HUES48 (cell line): ENCODE measurements around the gene KCNMA1.

Experiments
- H3K27ac ChIP-seq: one replicate; pipeline ENCODE4 v1.7.0; 2013; ENCODE audit warnings: low read depth, low read length, inconsistent platforms
- H3K27me3 ChIP-seq: 2 replicates; pipeline ENCODE4 v1.6.1; 2013; ENCODE audit warnings: mild to moderate bottlenecking, low read length; ENCODE audit not compliant: control insufficient read depth, insufficient read depth
- H3K36me3 ChIP-seq: 2 replicates; pipeline ENCODE4 v1.6.1; 2013; ENCODE audit warnings: low read length; ENCODE audit not compliant: control insufficient read depth, insufficient read depth
- H3K4me1 ChIP-seq: 2 replicates; pipeline ENCODE4 v1.6.1; 2013; ENCODE audit warnings: mild to moderate bottlenecking, low read length; ENCODE audit not compliant: control insufficient read depth, insufficient read depth
- H3K4me3 ChIP-seq: 2 replicates; pipeline ENCODE4 v1.5.1; 2013; ENCODE audit warnings: mild to moderate bottlenecking, low read depth, low read length
- H3K9ac ChIP-seq: 2 replicates; pipeline ENCODE4 v1.6.1; 2013; ENCODE audit warnings: mild to moderate bottlenecking, low read depth, low read length, moderate library complexity
- H3K9me3 ChIP-seq: 2 replicates; pipeline ENCODE4 v1.6.1; 2013; ENCODE audit warnings: low read length; ENCODE audit not compliant: control insufficient read depth, insufficient read depth

KCNMA1 gene

DNA sequence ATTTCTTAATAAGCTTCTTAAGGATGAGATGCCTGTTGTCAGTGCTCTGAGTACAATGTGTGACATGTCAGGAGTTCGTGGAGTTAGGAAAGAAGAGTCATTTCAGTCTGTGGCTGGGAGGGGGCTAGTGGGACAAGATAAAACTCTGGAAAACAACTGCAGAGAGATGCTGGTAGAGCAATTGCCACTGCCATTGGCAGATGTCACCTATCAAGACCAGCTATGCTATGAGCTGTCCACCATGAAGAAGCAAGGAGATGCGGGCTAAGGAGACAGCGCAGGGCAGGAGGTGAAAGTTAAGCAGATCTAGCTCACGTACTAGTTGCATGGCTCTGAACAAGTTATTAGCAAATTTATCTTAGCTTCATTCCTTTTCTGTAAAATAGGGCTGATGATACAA is 756.7 kb downstream of the KCNMA1 start:
- Histone ChIP-seq H3K4me1 (no peaks in the 10 kb centered on the region), H3K9ac (no peak overlapping the region), H3K27ac (no peak overlapping the region), H3K36me3 (no peaks in the 10 kb centered on the region), H3K27me3 (no peaks in the 10 kb centered on the region), H3K9me3 (no peaks in the 10 kb centered on the region), H3K4me3 (no peak overlapping the region)

- H3K9me3 ChIP-seq = no peaks in the 10 kb centered on the region
- no peaks in the 10 kb centered on the region for H3K4me1 ChIP-seq
- H3K9ac ChIP-seq = no peak overlapping the region
- no peaks in the 10 kb centered on the region for H3K27me3 ChIP-seq
- no peaks in the 10 kb centered on the region for H3K36me3 ChIP-seq
- no peak overlapping the region for H3K27ac ChIP-seq
- H3K4me3 ChIP-seq = no peak overlapping the region
Observed at GRCh38 chr10:76879116-76879913, 758.3 kb downstream of the KCNMA1 start.

- Histone ChIP-seq H3K9ac (no peak overlapping the region), H3K4me1 (no peaks in the 10 kb centered on the region), H3K4me3 (no peak overlapping the region), H3K27me3 (no peaks in the 10 kb centered on the region), H3K9me3 (no peaks in the 10 kb centered on the region), H3K27ac (no peak overlapping the region), H3K36me3 (no peaks in the 10 kb centered on the region)
Observed at GRCh38 chr10:76878514-76878913, 759.1 kb downstream of the KCNMA1 start.

GRCh38 chr10:76874896-76875295 is 762.7 kb downstream of the KCNMA1 start:
- H3K4me1 ChIP-seq = no peaks in the 10 kb centered on the region
- no peak overlapping the region for H3K27ac ChIP-seq
- no peak overlapping the region for H3K4me3 ChIP-seq
- H3K36me3 ChIP-seq = no peaks in the 10 kb centered on the region
- no peak overlapping the region for H3K9ac ChIP-seq
- no peaks in the 10 kb centered on the region for H3K27me3 ChIP-seq
- no peaks in the 10 kb centered on the region for H3K9me3 ChIP-seq

DNA sequence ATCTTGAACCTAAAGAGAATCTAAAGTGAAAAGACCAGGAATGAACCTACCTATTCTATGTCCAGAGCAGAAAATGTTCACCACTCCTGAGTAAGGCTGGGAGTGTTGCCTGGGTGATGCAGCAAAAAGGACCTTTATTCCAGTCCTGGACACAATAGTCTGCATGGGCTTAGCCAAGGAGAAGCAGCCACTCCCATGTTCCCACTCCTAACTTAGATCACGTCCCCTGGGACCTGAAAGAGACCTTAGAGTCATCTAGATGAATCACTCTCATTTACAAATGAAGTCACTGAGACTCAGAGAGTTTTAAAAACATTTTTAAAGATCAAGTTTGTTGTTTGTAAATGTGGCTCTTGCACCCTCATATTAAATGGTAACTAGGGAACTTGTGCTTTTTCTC is 763.4 kb downstream of the KCNMA1 start:
- H3K36me3 ChIP-seq = no peaks in the 10 kb centered on the region
- H3K4me3 ChIP-seq = no peak overlapping the region
- no peaks in the 10 kb centered on the region for H3K9me3 ChIP-seq
- H3K27ac ChIP-seq = no peak overlapping the region
- no peak overlapping the region for H3K9ac ChIP-seq
- no peaks in the 10 kb centered on the region for H3K27me3 ChIP-seq
- no peaks in the 10 kb centered on the region for H3K4me1 ChIP-seq

DNA sequence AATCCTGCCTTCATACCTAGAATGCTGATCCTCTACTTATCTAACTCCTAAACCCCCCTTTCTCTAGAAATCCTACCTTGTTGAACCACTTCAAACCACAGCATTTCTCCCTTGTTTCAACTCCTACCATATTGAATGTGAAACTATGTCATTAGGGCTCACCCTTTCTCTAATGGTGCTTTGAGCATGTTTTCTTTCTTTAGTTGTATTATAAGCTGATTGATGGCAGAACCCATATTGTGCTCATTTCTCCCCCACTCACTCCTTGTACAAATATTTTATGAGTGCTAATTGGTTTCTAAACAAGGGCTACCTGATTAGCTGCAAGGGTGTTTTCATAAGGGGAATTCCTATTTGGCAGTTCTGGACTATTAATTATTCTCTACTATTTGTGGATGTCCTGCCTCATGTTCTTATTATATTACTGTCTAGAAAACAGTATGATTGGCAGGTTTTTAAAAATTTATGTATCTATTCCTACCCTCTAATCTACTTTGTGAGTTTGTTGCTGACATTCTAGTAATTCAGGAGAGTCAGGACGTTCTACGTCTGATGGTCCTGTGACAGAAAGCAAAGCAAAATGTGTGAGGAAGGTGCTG is 765.8 kb downstream of the KCNMA1 start:
- no peaks in the 10 kb centered on the region for H3K36me3 ChIP-seq
- H3K27me3 ChIP-seq = no peaks in the 10 kb centered on the region
- H3K9ac ChIP-seq = no peak overlapping the region
- no peaks in the 10 kb centered on the region for H3K4me1 ChIP-seq
- no peak overlapping the region for H3K27ac ChIP-seq
- H3K9me3 ChIP-seq = no peaks in the 10 kb centered on the region
- no peak overlapping the region for H3K4me3 ChIP-seq

DNA sequence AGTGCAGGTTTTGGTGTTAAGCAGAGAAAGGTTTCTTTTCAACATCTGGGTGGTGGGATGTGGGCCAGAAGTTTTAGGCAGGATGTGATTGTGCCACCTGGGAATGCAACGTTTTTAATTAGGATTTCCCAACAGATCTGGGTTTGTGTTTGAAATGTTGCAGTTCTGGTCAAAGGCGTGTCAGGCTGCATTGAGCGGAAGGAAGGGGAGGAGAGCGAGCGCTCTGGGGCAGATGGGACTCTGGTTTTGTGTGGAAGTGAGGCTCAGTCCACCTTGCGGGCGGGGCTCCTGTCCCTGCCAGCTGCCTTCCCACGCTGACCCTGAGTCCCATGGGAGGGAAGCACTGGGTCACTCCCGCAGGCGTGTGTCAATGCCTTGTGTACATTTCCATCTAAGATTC is 767.7 kb downstream of the KCNMA1 start:
- H3K9ac ChIP-seq = no peak overlapping the region
- H3K9me3 ChIP-seq = no peaks in the 10 kb centered on the region
- H3K36me3 ChIP-seq = no peaks in the 10 kb centered on the region
- no peak overlapping the region for H3K4me3 ChIP-seq
- H3K4me1 ChIP-seq = no peaks in the 10 kb centered on the region
- no peaks in the 10 kb centered on the region for H3K27me3 ChIP-seq
- no peak overlapping the region for H3K27ac ChIP-seq

- Histone ChIP-seq H3K9me3 (no peaks in the 10 kb centered on the region), H3K4me1 (no peaks in the 10 kb centered on the region), H3K27ac (no peak overlapping the region), H3K4me3 (no peak overlapping the region), H3K27me3 (no peaks in the 10 kb centered on the region), H3K9ac (no peak overlapping the region), H3K36me3 (no peaks in the 10 kb centered on the region)
Observed at GRCh38 chr10:76868098-76868977, 769.3 kb downstream of the KCNMA1 start.

- H3K9ac ChIP-seq = no peak overlapping the region
- no peaks in the 10 kb centered on the region for H3K4me1 ChIP-seq
- H3K36me3 ChIP-seq = no peaks in the 10 kb centered on the region
- H3K27ac ChIP-seq = no peak overlapping the region
- no peak overlapping the region for H3K4me3 ChIP-seq
- H3K27me3 ChIP-seq = no peaks in the 10 kb centered on the region
- H3K9me3 ChIP-seq = no peaks in the 10 kb centered on the region
Observed at GRCh38 chr10:76866841-76867586, 770.6 kb downstream of the KCNMA1 start.

DNA sequence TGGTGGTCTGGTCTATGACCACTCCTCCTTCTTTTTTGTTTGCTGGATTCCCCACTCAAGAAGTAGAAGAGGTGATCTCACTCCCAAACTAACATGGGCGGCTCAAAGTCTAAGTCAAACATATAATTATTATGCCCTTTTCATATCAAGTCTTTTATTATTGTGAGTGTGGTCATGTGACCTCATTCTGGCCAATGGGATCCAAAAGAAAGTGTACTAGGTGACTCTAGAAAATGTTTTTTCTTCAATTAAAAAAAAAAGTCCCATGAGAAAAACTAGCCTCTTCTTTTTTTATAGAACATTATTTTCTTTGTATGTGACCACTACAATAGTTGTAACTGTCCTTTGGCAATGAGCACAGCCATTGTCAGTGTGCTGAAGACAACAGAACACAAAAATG is 772.7 kb downstream of the KCNMA1 start:
- Histone ChIP-seq H3K27ac (no peak overlapping the region), H3K36me3 (no peaks in the 10 kb centered on the region), H3K27me3 (no peaks in the 10 kb centered on the region), H3K9ac (no peak overlapping the region), H3K4me1 (no peaks in the 10 kb centered on the region), H3K4me3 (no peak overlapping the region), H3K9me3 (no peaks in the 10 kb centered on the region)
